GM18520 (cell line): ENCODE data around the gene S100PBP.

Source experiments
- ATAC-seq: cut with Tn5 transposase; IDR thresholded peaks from one replicate; pipeline ENCODE4 v1.9.1; 2021; ENCODE audit not compliant: unreplicated experiment

Gene S100PBP

DNA sequence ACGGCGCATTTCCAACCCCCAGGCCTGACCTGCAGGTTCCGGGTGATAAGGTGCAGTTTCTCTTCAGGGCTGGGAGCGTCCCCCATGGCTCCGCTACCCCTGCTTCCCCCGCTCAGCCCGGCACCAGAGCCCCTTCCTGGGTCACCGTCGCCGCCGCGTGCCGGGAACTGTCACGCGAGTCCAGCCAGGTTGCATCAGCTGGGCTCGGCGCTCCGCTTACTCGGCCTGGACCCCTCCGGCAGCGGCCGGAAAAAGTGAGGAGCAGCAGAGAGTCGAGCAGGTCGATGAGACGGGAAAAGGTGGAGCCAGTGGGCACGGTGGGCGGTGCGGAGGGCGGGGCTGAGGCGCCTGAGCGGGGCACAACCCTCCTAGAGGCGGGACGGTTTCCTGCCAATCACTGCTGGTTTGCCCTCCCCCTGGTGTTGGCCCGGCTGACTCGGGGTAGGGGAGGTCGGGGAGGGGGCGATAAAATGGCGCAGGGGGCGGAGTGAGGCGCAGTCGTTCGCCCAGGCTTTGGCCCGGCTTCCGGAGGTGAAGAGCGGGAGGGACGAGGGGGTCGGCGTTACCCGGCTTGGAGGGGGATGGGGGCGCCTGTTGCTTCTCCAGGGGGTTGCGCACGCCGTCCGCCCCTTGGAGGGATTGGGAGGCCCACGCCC, at the start of gene S100PBP, which contains the start of gene YARS1:
Gene S100PBP, plus strand, starts transcription at position 495 of the 656 bp plus-strand sequence. CDS start 8,447 bp downstream, outside the sequence.
Gene YARS1, minus strand, starts transcription at position 200 of the 656 bp plus-strand sequence. Its CDS starts 114 bp downstream, at position 86.
- peak; percentile 78 for ATAC-seq

DNA sequence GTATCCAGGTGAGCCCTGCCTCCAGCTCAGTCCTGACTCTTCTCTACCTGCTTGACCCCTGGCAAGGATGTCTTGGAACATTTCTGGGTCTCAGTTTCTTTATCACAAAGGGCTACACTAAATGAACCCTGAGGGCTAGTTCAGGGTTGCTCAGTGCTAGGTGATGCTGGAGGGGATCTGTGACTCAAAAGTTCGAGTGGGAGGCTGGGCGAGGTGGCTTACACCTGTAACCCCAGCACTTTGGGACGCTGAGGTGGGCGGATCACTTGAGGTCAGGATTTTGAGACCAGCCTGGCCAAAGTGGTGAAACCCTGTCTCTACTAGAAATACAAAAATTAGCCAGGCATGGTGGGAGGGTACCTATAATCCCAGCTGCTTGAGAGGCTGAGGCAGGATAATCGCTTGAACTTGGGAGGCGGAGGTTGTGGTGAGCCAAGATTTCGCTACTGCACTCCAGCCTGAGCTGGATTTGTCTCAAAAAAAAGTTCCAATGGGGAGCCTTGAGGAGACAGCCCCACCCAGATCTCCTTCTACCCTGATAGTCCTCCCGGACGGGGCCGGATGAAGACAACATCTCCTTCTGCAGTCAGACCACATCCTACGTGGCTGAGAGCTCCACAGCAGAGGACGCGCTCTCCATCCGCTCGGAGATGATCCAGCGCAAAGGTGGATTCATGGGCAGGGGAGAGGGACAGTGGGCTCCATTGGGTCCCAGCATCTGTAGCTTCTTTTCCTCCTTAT, 49.2 kb upstream of the S100PBP start:
- no peak for ATAC-seq

DNA sequence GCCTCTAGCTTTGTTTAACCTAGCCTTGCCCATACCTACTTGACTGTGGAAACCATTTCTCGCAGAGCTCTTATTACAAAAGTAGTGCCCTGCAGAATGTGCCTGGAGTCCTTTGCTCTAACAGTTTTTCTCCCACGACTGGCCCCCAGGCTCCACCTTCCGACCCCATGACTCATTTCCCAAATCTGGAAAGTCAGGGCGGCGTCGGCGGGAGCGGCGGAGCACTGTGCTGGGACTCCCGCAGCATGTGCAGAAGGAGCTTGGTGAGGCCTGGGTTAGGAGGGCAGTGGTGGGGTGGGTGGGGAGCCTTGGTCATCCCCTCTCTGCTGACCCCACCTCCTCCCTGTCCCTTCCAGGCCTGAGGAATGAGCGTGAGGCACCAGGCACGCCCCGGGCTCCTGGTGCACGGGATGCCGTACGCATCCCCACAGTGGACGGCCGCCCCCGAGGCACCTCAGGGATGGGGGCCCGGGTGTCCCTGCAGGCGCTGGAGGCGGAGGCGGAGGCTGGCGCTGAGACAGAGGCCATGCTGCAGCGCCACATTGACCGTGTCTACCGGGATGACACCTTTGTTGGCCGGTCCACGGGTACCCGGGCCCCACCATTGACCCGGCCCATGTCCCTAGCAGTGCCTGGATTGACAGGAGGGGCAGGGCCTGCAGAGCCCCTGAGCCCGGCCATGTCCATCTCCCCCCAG, 47.8 kb upstream of the S100PBP start:
- no peak for ATAC-seq

DNA sequence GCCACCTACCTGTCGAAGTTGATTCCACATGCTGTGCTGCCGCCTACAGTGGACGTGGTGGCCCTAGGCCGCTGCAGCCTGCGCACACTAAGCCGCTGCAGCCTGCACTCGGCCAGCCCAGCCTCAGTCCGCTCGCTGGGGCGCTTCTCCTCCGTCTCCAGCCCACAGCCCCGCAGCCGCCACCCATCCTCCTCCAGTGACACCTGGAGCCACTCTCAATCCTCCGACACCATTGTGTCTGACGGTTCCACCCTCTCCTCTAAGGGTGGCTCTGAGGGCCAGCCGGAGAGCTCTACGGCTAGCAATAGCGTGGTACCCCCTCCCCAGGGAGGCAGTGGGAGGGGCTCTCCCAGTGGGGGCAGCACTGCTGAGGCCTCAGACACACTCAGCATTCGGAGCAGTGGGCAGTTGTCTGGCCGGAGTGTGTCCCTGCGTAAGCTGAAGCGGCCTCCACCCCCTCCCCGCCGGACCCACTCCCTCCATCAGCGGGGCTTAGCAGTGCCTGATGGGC, 47.2 kb upstream of the S100PBP start:
- no peak for ATAC-seq

DNA sequence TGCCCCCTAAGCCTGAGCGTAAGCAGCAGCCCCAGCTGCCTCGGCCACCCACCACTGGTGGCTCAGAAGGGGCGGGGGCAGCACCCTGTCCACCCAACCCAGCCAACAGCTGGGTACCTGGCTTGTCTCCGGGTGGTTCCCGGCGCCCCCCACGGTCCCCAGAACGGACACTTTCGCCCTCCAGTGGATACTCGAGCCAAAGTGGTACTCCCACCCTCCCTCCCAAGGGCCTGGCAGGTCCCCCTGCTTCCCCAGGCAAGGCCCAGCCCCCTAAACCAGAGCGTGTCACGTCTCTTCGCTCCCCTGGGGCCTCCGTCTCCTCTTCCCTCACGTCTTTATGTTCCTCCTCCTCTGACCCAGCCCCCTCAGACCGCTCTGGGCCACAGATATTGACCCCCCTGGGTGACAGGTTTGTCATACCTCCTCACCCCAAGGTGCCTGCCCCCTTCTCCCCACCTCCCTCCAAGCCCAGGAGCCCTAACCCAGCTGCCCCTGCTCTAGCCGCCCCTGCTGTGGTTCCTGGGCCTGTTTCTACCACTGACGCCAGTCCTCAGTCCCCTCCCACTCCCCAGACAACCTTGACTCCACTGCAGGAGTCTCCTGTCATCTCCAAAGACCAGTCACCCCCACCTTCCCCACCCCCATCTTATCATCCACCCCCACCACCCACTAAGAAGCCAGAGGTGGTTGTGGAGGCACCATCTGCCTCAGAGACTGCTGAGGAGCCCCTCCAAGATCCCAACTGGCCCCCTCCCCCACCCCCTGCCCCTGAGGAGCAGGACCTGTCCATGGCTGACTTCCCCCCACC, 46.5 kb upstream of the S100PBP start:
- ATAC-seq, result no peak

DNA sequence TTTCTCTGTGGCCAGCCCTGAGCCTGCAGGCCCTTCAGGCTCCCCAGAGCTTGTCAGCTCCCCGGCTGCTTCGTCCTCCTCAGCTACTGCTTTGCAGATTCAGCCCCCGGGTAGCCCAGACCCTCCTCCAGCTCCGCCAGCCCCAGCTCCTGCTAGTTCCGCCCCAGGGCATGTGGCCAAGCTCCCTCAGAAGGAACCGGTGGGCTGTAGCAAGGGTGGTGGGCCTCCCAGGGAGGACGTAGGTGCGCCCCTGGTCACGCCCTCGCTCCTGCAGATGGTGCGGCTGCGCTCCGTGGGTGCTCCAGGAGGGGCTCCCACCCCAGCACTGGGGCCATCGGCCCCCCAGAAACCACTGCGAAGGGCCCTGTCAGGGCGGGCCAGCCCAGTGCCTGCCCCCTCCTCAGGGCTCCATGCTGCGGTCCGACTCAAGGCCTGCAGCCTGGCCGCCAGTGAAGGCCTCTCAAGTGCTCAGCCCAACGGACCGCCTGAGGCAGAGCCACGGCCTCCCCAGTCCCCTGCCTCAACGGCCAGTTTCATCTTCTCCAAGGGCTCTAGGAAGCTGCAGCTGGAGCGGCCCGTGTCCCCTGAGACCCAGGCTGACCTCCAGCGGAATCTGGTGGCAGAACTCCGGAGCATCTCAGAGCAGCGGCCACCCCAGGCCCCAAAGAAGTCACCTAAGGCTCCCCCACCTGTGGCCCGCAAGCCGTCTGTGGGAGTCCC, 45.7 kb upstream of the S100PBP start:
- no peak for ATAC-seq

DNA sequence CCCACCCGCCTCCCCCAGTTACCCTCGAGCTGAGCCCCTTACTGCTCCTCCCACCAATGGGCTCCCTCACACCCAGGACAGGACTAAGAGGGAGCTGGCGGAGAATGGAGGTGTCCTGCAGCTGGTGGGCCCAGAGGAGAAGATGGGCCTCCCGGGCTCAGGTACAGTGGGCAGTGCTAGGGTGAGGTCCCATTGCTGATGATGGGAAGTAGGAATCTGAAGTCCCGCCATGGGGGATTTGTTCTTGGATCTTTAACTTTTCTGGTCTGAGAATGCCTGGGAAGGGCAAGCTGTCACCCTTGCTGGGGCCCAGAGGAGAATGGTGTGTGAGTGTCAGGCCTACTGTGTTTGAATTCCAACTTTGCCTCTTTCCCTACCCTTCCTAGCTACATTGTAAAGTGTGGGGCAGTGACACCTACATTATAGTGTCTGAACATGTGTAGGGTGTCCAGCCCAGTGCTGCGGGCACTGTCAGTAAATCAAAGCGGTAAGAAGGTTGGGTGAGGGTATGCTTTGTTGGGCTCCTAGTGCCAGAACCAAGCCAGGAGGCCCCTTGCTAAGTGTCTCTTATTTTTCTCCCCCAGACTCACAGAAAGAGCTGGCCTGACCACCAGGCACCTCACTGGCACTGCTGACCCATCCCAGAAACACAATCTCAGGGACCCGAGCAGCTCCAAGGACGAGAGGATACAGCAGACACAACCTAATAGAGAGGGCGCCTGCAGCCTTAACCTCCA, 45.0 kb upstream of the S100PBP start:
- ATAC-seq, result no peak

DNA sequence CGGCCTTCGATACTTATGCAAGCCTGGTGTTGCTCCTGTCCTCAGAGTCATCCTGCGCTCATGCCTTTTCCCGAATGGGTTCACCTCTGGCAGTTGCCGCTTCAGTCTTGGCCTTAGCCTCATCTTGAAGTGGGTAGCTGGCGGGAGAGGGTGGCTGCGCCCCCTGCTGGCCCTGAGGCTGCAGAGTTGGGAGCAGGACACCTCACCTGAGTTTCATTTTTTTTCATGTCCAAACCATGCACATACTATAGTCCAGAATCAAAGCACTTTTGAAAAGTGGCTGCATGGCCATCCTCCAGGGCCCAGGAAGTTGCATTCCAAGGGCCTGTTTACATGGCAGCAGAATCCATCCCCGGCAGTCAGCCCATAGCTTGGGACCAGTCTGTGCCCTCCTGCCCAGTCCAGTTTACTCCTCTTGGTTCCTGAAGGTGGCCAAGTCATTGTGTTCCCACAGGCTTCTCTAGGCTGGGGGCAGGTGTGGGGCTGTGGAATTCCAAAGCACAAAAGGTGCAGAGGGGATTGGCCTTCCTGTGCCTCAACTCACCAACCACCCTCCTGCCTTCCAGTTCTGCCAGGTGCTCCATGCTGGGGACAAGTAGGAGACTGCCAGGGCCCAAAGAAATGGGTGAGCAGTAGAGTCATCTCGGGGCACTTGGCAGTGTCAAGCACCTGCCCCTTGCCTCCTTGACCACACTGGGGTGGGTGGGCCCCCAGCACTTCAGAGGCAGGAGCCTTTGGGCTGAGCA, 44.3 kb upstream of the S100PBP start:
- ATAC-seq, result no peak

DNA sequence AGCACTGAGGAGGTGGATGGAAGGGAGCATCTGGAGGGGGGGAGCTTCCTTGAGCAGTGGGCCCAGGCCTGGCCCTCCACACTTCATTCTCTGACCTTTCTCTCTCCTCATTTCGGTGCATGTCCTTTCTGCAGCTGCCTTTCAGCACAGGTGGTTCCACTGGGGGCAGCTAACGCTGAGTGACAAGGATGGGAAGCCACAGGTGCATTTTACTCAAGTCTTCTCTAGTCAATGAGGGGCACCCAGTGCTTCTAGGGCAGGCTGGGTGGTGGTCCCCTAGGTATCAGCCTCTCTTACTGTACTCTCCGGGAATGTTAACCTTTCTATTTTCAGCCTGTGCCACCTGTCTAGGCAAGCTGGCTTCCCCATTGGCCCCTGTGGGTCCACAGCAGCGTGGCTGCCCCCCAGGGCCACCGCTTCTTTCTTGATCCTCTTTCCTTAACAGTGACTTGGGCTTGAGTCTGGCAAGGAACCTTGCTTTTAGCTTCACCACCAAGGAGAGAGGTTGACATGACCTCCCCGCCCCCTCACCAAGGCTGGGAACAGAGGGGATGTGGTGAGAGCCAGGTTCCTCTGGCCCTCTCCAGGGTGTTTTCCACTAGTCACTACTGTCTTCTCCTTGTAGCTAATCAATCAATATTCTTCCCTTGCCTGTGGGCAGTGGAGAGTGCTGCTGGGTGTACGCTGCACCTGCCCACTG, 43.5 kb upstream of the S100PBP start:
- no peak for ATAC-seq

DNA sequence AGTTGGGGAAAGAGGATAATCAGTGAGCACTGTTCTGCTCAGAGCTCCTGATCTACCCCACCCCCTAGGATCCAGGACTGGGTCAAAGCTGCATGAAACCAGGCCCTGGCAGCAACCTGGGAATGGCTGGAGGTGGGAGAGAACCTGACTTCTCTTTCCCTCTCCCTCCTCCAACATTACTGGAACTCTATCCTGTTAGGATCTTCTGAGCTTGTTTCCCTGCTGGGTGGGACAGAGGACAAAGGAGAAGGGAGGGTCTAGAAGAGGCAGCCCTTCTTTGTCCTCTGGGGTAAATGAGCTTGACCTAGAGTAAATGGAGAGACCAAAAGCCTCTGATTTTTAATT, 43.0 kb upstream of the S100PBP start:
- ATAC-seq, result no peak

DNA sequence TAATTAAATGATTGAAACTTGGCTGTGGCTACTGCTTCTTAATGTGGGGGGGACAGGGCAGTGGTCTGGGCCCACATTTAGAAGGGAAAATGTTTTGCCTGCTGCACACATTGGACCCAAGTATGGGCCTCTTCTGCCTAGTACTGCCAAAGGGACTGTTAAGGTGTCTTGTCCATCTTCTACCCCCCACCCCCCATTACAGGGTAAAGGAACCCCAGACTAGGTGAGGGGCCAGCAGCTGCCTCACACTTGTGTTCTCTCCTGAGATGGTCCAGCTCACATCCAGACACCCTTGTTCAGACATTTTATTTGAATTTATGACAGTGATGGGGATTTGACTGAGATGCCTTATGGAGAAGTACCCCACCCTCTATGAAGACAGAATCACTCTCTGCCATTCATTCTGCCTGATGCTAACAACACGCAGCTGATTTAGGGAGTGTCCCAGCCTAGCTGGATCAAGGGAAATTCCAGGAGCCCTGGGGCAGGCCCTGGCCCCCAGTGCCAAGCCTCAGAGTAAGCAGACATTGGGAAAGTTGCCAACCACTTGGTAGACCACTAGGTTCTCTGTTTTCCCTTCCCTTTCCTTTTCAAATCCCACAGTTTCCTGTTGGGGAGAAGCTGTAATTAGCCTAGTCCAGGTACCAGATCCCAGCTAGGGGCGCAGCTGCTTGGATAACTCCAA, 42.4 kb upstream of the S100PBP start:
- ATAC-seq, result no peak

DNA sequence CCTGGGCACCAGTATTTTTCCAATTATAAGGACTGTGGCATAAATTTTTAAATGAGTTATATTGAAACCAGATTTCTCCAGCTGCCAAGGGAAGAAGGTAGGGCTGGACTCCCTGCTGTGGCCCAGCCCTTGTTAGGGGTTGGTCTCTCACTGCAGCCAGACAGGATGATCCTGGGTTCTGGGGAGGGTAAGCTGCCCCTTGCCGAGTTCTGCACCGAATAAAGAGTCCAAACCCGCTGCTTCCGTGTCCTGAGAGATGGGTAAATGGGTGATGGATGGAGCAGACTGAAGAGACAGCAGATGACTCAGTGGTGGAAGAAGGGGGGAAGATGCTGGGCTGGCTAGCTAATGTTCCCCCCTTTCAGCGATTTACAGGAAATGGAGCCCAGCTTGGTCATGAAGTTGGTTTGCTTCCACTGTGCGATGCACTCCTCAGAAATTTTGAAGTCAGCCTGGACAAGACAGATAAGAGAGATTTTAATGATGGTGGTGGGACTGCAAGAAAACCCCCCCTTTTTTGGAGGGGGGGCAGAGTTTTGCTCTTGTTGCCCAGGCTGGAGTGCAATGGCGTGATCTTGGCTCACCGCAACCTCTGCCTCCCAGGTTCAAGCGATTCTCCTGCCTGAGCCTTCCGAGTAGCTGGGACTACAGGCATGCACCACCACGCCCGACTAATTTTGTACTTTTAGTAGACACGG, 41.7 kb upstream of the S100PBP start:
- ATAC-seq, result no peak

DNA sequence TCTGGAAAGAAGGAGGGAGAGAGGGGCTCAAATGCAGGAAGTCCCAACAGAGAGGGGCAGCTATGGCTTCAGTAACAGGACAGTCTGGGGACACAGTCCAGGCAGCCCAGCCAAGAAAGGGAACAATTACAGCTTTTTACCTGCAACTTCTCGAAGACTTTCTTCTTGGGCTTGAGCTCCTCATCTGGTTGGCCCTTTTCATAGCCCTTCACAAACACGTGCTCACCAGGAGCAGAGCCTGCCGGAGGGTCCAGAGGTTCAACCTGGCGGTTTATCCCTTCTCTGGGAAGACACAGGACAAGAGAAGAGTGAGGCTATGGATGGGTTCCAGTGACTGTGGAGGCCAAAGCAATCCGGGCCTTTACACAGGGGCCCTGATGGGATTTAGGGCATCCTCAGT, 38.2 kb upstream of the S100PBP start:
- no peak for ATAC-seq

DNA sequence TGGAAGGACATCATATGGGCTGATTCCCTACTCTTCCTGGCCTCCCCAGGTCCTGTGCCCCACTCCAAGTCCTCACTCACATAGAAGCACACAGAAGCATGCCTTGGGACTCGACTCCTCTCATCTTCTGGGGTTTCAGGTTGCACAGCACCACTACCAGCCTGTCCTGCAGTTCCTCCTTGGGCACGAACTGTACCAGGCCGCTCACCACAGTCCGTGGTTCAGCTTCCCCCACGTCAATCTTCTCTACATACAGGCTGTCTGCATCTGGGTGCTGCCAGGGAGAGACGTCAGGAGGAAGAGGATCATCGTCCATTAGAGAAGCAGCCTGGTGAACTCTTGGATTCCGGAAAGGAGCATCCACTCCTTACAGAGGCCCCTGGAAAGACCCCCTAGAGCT, 37.4 kb upstream of the S100PBP start:
- ATAC-seq, result no peak

DNA sequence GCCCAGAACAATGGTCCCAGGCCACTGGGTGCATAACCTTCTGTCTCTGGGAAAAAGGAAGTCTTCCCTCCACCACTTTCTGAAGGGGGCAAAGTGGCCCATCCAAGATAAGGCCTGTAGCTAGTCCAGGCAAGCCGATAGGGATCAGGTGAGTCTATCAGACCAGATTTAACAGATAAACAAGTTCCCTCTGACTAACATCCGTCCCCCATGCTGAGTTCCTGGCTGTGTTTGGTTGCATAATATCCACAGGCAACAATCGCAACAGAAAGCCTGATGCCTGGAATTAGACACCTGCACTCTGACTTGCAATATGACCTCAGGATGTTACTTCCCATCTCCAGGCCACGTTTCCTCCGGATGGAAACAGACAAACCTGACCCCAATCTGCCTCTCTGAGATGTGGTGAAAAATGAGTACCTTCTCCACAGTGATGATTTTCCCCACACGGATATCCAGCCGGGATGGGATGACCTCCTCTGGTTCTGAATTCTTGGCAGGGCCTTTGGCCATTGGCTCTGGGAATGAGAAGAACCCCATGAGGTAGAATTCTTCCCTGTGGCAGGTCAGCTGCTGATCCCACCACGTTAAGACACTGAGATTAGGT, 36.7 kb upstream of the S100PBP start:
- no peak for ATAC-seq

DNA sequence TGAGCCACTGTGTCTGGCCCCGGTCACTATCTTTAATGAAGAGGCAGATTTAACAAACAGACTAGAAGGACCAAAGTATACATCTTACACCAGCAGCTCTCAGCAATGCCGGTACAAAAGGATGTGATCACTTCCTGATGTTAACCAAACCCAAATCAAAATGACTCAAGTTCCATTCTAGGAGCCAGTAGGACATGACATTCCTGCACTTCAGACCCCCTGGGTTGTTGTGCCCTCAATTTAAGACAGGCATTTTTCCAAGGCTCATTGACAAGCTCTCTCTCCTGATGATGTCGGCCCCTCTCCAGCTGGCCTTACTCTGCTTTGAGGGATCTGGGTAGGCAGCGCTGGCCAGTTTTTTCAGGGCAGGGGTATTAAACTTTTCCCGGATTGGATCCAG, 35.4 kb upstream of the S100PBP start:
- no peak for ATAC-seq

DNA sequence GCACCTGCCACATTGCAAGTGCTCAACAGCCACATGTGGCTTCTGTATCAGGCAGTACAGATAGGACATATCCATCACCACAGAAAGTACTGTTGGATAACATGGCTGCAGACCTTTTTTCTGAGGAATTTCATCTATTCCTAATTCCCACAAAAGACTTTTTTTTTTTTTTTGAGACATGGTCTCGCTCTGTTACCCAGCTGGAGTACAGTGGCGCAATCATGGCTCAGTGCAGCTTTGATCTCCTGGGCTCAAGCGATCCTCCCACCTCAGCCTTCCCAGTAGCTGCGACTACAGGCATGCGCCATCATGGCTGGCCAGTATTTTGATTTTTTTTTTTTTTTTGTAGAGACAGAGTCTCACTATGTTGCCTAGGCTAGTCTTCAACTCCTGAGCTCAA, 33.6 kb upstream of the S100PBP start:
- no peak for ATAC-seq
